ENCODE results near the gene ECHS1. TPM values are rescaled to one million over a fixed set of nuclear protein-coding genes. Genes with fewer than 3 reads are reported as not detected.

Gene ECHS1
- total and polyA plus RNA-seq, 2 donors (not counting 1 experiment from before 2014, with no cell fraction given): 19.3 to 29.5 TPM

DNA sequence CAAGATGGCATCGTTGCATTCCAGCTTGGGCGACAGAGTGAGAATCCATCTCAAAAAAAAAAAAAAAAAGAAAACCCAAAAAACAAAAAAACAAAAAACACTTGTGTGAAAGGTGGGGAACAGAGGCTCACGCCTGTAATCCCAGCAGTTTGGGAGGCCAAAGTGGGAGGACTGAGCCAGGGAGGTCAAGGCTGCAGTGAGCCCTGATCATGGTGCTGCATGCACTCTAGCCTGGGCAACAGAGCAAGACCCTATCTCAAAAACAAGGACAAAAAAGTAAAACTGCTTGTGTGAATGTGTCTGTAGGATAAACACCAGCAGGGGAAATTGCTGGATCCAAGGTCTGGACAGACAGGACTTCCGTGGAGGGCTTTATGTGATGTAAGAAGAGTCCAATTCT is 10.4 kb upstream of the ECHS1 start:
- DNase-seq (no peak), ATAC-seq (ENCODE audit: low read depth) (no peak)
- Histone ChIP-seq H3K9ac (ENCODE audit: low read length) (no peak overlapping the region), H3K27ac (ENCODE audit: low read length in 2 of 2) (no peak overlapping the region), H3K9me3 (ENCODE audit: control extremely low read depth in 1 of 3, control insufficient read depth in 2 of 3, insufficient read depth in 1 of 3, low read length in 2 of 3) (no peaks in the 10 kb centered on the region), H3K4me2 (replicated peaks; ENCODE audit: low read depth, low read length, poor library complexity, severe bottlenecking) (no peak overlapping the region), H3K4me3 (ENCODE audit: control extremely low read depth in 1 of 5, extremely low read depth in 1 of 5, insufficient read depth in 1 of 5, low read depth in 2 of 5, low read length in 4 of 5) (no peak overlapping the region), H2AFZ (ENCODE audit: insufficient read depth, low read depth, low read length, poor library complexity, severe bottlenecking) (no peak overlapping the region), H3K79me2 (ENCODE audit: control insufficient read depth, insufficient read depth, low read length) (peaks cover 58% of the 10 kb centered on the region), H4K20me1 (ENCODE audit: control insufficient read depth, insufficient read depth, low read length, poor library complexity, severe bottlenecking) (peaks cover 33% of the 10 kb centered on the region), H3K4me1 (ENCODE audit: control insufficient read depth in 2 of 2, insufficient read depth in 2 of 2, low read length in 2 of 2) (peaks cover 34 to 37% of the 10 kb centered on the region in 2 donors), H3K36me3 (replicated peaks in 1 of 2; ENCODE audit: control extremely low read depth in 1 of 2, control insufficient read depth in 1 of 2, extremely low read depth in 1 of 2, insufficient read depth in 2 of 2, low read length in 1 of 2) (peaks cover 0 to 32% of the 10 kb centered on the region in 2 experiments), H3K27me3 (replicated peaks in 1 of 4; ENCODE audit: control extremely low read depth in 1 of 4, control insufficient read depth in 3 of 4, insufficient read depth in 4 of 4, low read length in 3 of 4) (no peaks in the 10 kb centered on the region)
- CTCF ChIA-PET: no interaction called here
- WGBS (ENCODE audit: insufficient coverage): 100% methylated on average over 2 of the region's 4 CpGs
- TF ChIP-seq EZH2 (IDR thresholded peaks at IDR 0.05; ENCODE audit: borderline replicate concordance, insufficient read depth, low read depth, low read length, poor library complexity, severe bottlenecking): no peak
- TF ChIP-seq, protein P1, sequence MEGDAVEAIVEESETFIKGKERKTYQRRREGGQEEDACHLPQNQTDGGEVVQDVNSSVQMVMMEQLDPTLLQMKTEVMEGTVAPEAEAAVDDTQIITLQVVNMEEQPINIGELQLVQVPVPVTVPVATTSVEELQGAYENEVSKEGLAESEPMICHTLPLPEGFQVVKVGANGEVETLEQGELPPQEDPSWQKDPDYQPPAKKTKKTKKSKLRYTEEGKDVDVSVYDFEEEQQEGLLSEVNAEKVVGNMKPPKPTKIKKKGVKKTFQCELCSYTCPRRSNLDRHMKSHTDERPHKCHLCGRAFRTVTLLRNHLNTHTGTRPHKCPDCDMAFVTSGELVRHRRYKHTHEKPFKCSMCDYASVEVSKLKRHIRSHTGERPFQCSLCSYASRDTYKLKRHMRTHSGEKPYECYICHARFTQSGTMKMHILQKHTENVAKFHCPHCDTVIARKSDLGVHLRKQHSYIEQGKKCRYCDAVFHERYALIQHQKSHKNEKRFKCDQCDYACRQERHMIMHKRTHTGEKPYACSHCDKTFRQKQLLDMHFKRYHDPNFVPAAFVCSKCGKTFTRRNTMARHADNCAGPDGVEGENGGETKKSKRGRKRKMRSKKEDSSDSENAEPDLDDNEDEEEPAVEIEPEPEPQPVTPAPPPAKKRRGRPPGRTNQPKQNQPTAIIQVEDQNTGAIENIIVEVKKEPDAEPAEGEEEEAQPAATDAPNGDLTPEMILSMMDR (IDR thresholded peaks at IDR 0.05): no peak
- peaks cover 43% of the 10 kb centered on the region for H3K4me1 Mint-ChIP-seq
- no peaks in the 10 kb centered on the region for H3K9me3 Mint-ChIP-seq (ENCODE audit: insufficient read depth)
- no peak overlapping the region for H3K4me3 Mint-ChIP-seq
- POLR2A ChIA-PET: interaction anchor here (0.6 kb wide), 1 partner anchor 84 kb away, joined by 3 read pairs; no protein-coding TSS in a partner anchor
- intact Hi-C loops (cut with micrococcal nuclease): no loop called here
- no peak overlapping the region for H3K27ac Mint-ChIP-seq
- H3K27me3 Mint-ChIP-seq: no peaks in the 10 kb centered on the region

- Mint-ChIP-seq H3K4me1 (peaks cover 38% of the 10 kb centered on the region), H3K27me3 (no peaks in the 10 kb centered on the region), H3K9me3 (ENCODE audit: insufficient read depth) (no peaks in the 10 kb centered on the region), H3K4me3 (peak overlapping the region; percentile 85), H3K27ac (peak overlapping the region; percentile 53)
- peaks cover 29 to 35% of the 10 kb centered on the region in 2 donors for H3K4me1 ChIP-seq (ENCODE audit: control insufficient read depth in 2 of 2, insufficient read depth in 2 of 2, low read length in 2 of 2)
- H3K27me3 ChIP-seq (replicated peaks in 1 of 4; ENCODE audit: control extremely low read depth in 1 of 4, control insufficient read depth in 3 of 4, insufficient read depth in 4 of 4, low read length in 3 of 4): no peaks in the 10 kb centered on the region
- H3K36me3 ChIP-seq (replicated peaks in 1 of 2; ENCODE audit: control extremely low read depth in 1 of 2, control insufficient read depth in 1 of 2, extremely low read depth in 1 of 2, insufficient read depth in 2 of 2, low read length in 1 of 2): peaks cover 0 to 32% of the 10 kb centered on the region in 2 experiments
- ChIA-PET POLR2A (interaction anchor here (0.7 to 1.5 kb wide), 2 partner anchors 8 to 11 kb away, joined by 7 to 12 read pairs; no protein-coding TSS in a partner anchor), CTCF (no interaction called here)
- DNase-seq: peak; percentile 48
- H3K9me3 ChIP-seq (ENCODE audit: control extremely low read depth in 1 of 3, control insufficient read depth in 2 of 3, insufficient read depth in 1 of 3, low read length in 2 of 3): peaks cover 0 to 3% (median 0%) of the 10 kb centered on the region in 3 donors
- no peak overlapping the region for H3K27ac ChIP-seq (ENCODE audit: low read length in 2 of 2)
- ATAC-seq (ENCODE audit: low read depth): no peak
- no peak overlapping the region for H2AFZ ChIP-seq (ENCODE audit: insufficient read depth, low read depth, low read length, poor library complexity, severe bottlenecking)
- H3K9ac ChIP-seq (ENCODE audit: low read length): no peak overlapping the region
- intact Hi-C loops (cut with micrococcal nuclease): no loop called here
- no peak for TF ChIP-seq EZH2 (IDR thresholded peaks at IDR 0.05; ENCODE audit: borderline replicate concordance, insufficient read depth, low read depth, low read length, poor library complexity, severe bottlenecking)
- TF ChIP-seq, protein P1 (IDR thresholded peaks at IDR 0.05): no peak
- WGBS (ENCODE audit: insufficient coverage): 21% methylated on average over 7 of the region's 8 CpGs
- peak overlapping the region; percentile 95 for H3K4me2 ChIP-seq (replicated peaks; ENCODE audit: low read depth, low read length, poor library complexity, severe bottlenecking)
- H3K79me2 ChIP-seq (ENCODE audit: control insufficient read depth, insufficient read depth, low read length): peaks cover 48% of the 10 kb centered on the region
- peaks cover 33% of the 10 kb centered on the region for H4K20me1 ChIP-seq (ENCODE audit: control insufficient read depth, insufficient read depth, low read length, poor library complexity, severe bottlenecking)
- H3K4me3 ChIP-seq (ENCODE audit: control extremely low read depth in 1 of 5, extremely low read depth in 1 of 5, insufficient read depth in 1 of 5, low read depth in 2 of 5, low read length in 4 of 5): peak overlapping the region in 3 of 5 experiments; percentile 0 to 11 (median 1)
Observed at GRCh38 chr10:133381036-133381435, 7.9 kb upstream of the ECHS1 start.

Data from B cell (primary cell).